ENCODE measurements around the gene C5orf34.
"Not testable (repeated sequence)": the region's sequence is repeated elsewhere in the genome, so short reads cannot be mapped to it uniquely, and the experiment has no call there.

DNA sequence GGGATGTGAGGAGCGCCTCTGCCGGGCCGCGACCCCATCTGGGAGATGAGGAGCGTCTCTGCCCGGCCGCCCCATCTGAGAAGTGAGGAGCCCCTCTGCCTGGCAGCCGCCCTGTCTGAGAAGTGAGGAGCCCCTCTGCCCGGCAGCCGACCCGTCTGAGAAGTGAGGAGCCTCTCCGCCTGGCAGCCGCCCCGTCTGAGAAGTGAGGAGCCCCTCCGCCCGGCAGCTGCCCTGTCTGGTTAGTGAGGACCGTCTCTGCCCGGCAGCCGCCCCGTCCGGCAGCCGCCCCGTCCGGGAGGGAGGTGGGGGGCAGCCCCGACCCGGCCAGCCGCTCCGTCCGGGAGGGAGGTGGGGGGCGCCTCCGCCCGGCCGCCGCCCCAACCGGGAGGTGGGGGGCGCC lies 3.9 kb downstream of the C5orf34 start:
- TF ChIP-seq CTCF (conservative IDR thresholded peaks at IDR 0.05 in 1 of 2, IDR thresholded peaks at IDR 0.05 in 1 of 2; ENCODE audit: extremely low read depth in 1 of 2, insufficient read depth in 1 of 2, low read depth in 1 of 2, low read length in 2 of 2); EZH2 (IDR thresholded peaks at IDR 0.05; ENCODE audit: borderline replicate concordance, low read length): not testable (repeated sequence)

Measured in mammary epithelial cell (primary cell).